H9 (cell line): ENCODE data around the gene DTWD2. TPM values are rescaled to one million over a fixed set of nuclear protein-coding genes. Genes with fewer than 3 reads are reported as not detected.

Experiments used
- DNase-seq: peaks from one replicate; pipeline ENCODE4 v3.0.0-alpha.2; 2017
- H2AFZ ChIP-seq: one replicate; pipeline ENCODE4 v1.6.1; 2013; ENCODE audit warnings: mild to moderate bottlenecking, low read length, control low read depth, moderate library complexity
- H2AK5ac ChIP-seq: 2 replicates; pipeline ENCODE4 v1.6.1; 2013; ENCODE audit warnings: low read length, control low read depth, mixed read lengths; ENCODE audit not compliant: insufficient read length
- H2BK120ac ChIP-seq: one replicate; pipeline ENCODE4 v1.6.1; 2013; ENCODE audit warnings: low read depth, mild to moderate bottlenecking, low read length, control low read depth, inconsistent platforms; ENCODE audit not compliant: poor library complexity, severe bottlenecking
- H2BK12ac ChIP-seq: 2 replicates; pipeline ENCODE4 v1.6.1; 2013; ENCODE audit warnings: low read length, control low read depth, mixed read lengths, low read depth; ENCODE audit not compliant: insufficient read length
- H2BK15ac ChIP-seq: 2 replicates; pipeline ENCODE4 v1.6.1; 2013; ENCODE audit warnings: low read depth, low read length, control low read depth
- H2BK20ac ChIP-seq: one replicate; pipeline ENCODE4 v1.6.1; 2013; ENCODE audit warnings: low read depth, mild to moderate bottlenecking, low read length, control low read depth, inconsistent platforms; ENCODE audit not compliant: poor library complexity, severe bottlenecking
- H2BK5ac ChIP-seq: 2 replicates; pipeline ENCODE4 v1.6.1; 2013; ENCODE audit warnings: low read length, control low read depth, mixed read lengths; ENCODE audit not compliant: insufficient read length
- H3K14ac ChIP-seq: 2 replicates; pipeline ENCODE4 v1.6.1; 2013; ENCODE audit warnings: low read length, control low read depth; ENCODE audit not compliant: insufficient read depth
- H3K18ac ChIP-seq: 2 replicates; pipeline ENCODE4 v1.6.1; 2013; ENCODE audit warnings: low read depth, mild to moderate bottlenecking, mixed read lengths, low read length, control low read depth; ENCODE audit not compliant: insufficient read length
- H3K23ac ChIP-seq: 2 replicates; pipeline ENCODE4 v1.6.1; 2013; ENCODE audit warnings: low read length, control low read depth, mixed read lengths, low read depth; ENCODE audit not compliant: insufficient read length
- H3K23me2 ChIP-seq: 2 replicates; pipeline ENCODE4 v1.6.1; 2013; ENCODE audit warnings: low read depth, mild to moderate bottlenecking, mixed read lengths, low read length, control low read depth; ENCODE audit not compliant: insufficient read length, poor library complexity, severe bottlenecking
- H3K27ac ChIP-seq: 2 replicates; pipeline ENCODE4 v1.5.1; 2013; ENCODE audit warnings: low read length, control low read depth, mixed read lengths, low read depth; ENCODE audit not compliant: insufficient read length
- H3K27me3 ChIP-seq: 2 replicates; pipeline ENCODE4 v1.6.1; 2013; ENCODE audit warnings: low read length, control low read depth, inconsistent platforms; ENCODE audit not compliant: insufficient read depth
- H3K4ac ChIP-seq: 2 replicates; pipeline ENCODE4 v1.6.1; 2013; ENCODE audit warnings: low read depth, mild to moderate bottlenecking, control low read depth, inconsistent platforms, low read length, moderate library complexity
- H3K4me1 ChIP-seq: 2 replicates; pipeline ENCODE4 v1.6.1; 2013; ENCODE audit warnings: low read length, control low read depth, inconsistent platforms; ENCODE audit not compliant: insufficient read depth
- H3K4me2 ChIP-seq: 2 replicates; pipeline ENCODE4 v1.6.1; 2013; ENCODE audit warnings: low read length, control low read depth, mixed read lengths; ENCODE audit not compliant: insufficient read length, insufficient read depth
- H3K56ac ChIP-seq: 2 replicates; pipeline ENCODE4 v1.6.1; 2013; ENCODE audit warnings: low read depth, mild to moderate bottlenecking, mixed read lengths, low read length, control low read depth; ENCODE audit not compliant: insufficient read length
- H3K79me1 ChIP-seq: 2 replicates; pipeline ENCODE4 v1.6.1; 2013; ENCODE audit warnings: low read depth, mild to moderate bottlenecking, moderate library complexity, low read length, control low read depth, inconsistent platforms; ENCODE audit not compliant: insufficient read depth, poor library complexity, severe bottlenecking
- H3K79me2 ChIP-seq: 2 replicates; pipeline ENCODE4 v1.6.1; 2013; ENCODE audit warnings: low read length, control low read depth, inconsistent platforms; ENCODE audit not compliant: insufficient read depth
- H3K9ac ChIP-seq: 2 replicates; pipeline ENCODE4 v1.6.1; 2013; ENCODE audit warnings: low read length, control low read depth, mixed read lengths; ENCODE audit not compliant: insufficient read length; ENCODE audit errors: extremely low read depth
- H3K9me3 ChIP-seq: one replicate; pipeline ENCODE4 v1.6.1; 2013; ENCODE audit warnings: low read depth, low read length, inconsistent platforms; ENCODE audit not compliant: control insufficient read depth
- H3T11ph ChIP-seq: one replicate; pipeline ENCODE4 v1.6.1; 2013; ENCODE audit warnings: mild to moderate bottlenecking, low read length, control low read depth, inconsistent platforms
- H4K20me1 ChIP-seq: one replicate; pipeline ENCODE4 v1.6.1; 2013; ENCODE audit not compliant: control insufficient read depth, insufficient read length, insufficient read depth
- H4K5ac ChIP-seq: 2 replicates; pipeline ENCODE4 v1.6.1; 2013; ENCODE audit warnings: low read depth, mild to moderate bottlenecking, mixed read lengths, low read length, control low read depth; ENCODE audit not compliant: insufficient read length
- H4K8ac ChIP-seq: replicated peaks from 2 replicates; pipeline ENCODE4 v1.6.1; 2013; ENCODE audit warnings: low read length, control low read depth, mixed read lengths, low read depth; ENCODE audit not compliant: insufficient read length
- H4K91ac ChIP-seq: 2 replicates; pipeline ENCODE4 v1.6.1; 2013; ENCODE audit warnings: low read depth, mild to moderate bottlenecking, moderate library complexity, mixed read lengths, low read length, control low read depth; ENCODE audit not compliant: insufficient read length
- H3K27ac Mint-ChIP-seq, 3 experiments: 2 replicates in 2 of 3; 3 replicates in 1 of 3; pipeline ENCODE4 v1.8.0; 2020 to 2021; ENCODE audit warnings: mixed read lengths in 3 of 3, mild to moderate bottlenecking in 1 of 3, moderate library complexity in 1 of 3
- H3K27me3 Mint-ChIP-seq: 2 replicates; pipeline ENCODE4 v1.8.0; 2021; ENCODE audit warnings: low read depth, mild to moderate bottlenecking, moderate library complexity, mixed read lengths
- H3K36me3 Mint-ChIP-seq, 3 experiments: 2 replicates in 2 of 3; 3 replicates in 1 of 3; pipeline ENCODE4 v1.8.0; 2020 to 2021; ENCODE audit warnings: low read depth in 3 of 3, mixed read lengths in 3 of 3; ENCODE audit not compliant: insufficient read depth in 1 of 3
- H3K4me1 Mint-ChIP-seq, 2 experiments: 2 replicates each; pipeline ENCODE4 v1.8.0; 2020; ENCODE audit warnings: mixed read lengths in 2 of 2
- H3K4me3 Mint-ChIP-seq, 2 experiments: 2 replicates in 1 of 2; 3 replicates in 1 of 2; pipeline ENCODE4 v1.8.0; 2020 to 2021; ENCODE audit warnings: mild to moderate bottlenecking in 2 of 2, mixed read lengths in 2 of 2, moderate library complexity in 1 of 2
- H3K9me3 Mint-ChIP-seq, 2 experiments: 2 replicates in 1 of 2; 3 replicates in 1 of 2; pipeline ENCODE4 v1.8.0; 2020; ENCODE audit warnings: mild to moderate bottlenecking in 2 of 2, mixed read lengths in 2 of 2, moderate library complexity in 1 of 2
- WGBS: extraction: QIAGEN DNeasy Blood & Tissue Kit; methylation state at CpG from one replicate; pipeline ENCODE4 v1.1.7; 2013; ENCODE audit warnings: missing lambda C conversion rate, low lambda C conversion rate, mixed read lengths; ENCODE audit not compliant: insufficient read length; ENCODE audit errors: extremely low coverage; 5-methylcytosine and 5-hydroxymethylcytosine counted together
- total RNA-seq: library from RNA; stranded (reverse); gene quantifications from 2 replicates; pipeline ENCODE4 v1.2.1, GENCODE V29; 2021
- TF ChIP-seq, protein P1 (sequence below): fragments of 200-600 bp; sonication (generic); conservative IDR thresholded peaks from 3 replicates; pipeline ENCODE4 v1.8.0; 2021; ENCODE audit warnings: antibody characterized with exemption, mild to moderate bottlenecking

The DTWD2 gene
- total RNA-seq, 1 experiment from 2014 or later: 10.8 TPM

DNA sequence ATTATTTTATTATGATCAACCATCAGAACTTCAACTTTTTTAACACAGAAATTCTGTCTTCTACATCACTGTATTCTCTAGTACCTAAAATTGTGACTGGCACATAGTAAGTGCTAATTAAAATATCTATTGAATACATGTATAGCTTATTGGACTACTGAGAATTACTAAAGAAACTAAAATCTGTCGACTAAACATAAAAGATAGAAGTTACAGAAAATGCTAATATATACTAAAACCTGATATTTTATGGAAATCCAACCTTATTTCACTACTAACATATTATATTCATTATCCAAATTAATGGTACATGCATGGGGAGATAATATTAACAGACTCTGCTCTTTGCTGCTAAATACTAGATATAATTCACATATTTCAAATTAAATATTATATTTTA lies 153.6 kb downstream of the DTWD2 start:
- H3K9me3 Mint-ChIP-seq: no peaks in the 10 kb centered on the region
- WGBS: no CpG with 5 or more reads among the region's 1 CpG

More for the DNA sequence above, 153.6 kb downstream of the DTWD2 start:
- Mint-ChIP-seq H3K36me3 (no peaks in the 10 kb centered on the region), H3K4me3 (no peak overlapping the region), H3K4me1 (no peaks in the 10 kb centered on the region), H3K27me3 (no peaks in the 10 kb centered on the region), H3K27ac (no peak overlapping the region)
- no peak overlapping the region for H2BK15ac ChIP-seq
- H4K5ac ChIP-seq: no peak overlapping the region
- no peak overlapping the region for H2BK12ac ChIP-seq
- H3K79me1 ChIP-seq: no peaks in the 10 kb centered on the region
- H3K79me2 ChIP-seq: no peaks in the 10 kb centered on the region
- no peak overlapping the region for H2BK120ac ChIP-seq
- no peak overlapping the region for H4K91ac ChIP-seq
- H2AFZ ChIP-seq: no peak overlapping the region
- no peak overlapping the region for H3K14ac ChIP-seq
- no peak overlapping the region for H3K4ac ChIP-seq
- H3K27ac ChIP-seq: no peak overlapping the region
- H3K23me2 ChIP-seq: no peaks in the 10 kb centered on the region
- no peak overlapping the region for H2BK5ac ChIP-seq
- no peak for DNase-seq
- no peak overlapping the region for H3T11ph ChIP-seq
- H4K20me1 ChIP-seq: no peaks in the 10 kb centered on the region
- H3K4me2 ChIP-seq: no peak overlapping the region
- H3K9me3 ChIP-seq: no peaks in the 10 kb centered on the region
- no peak overlapping the region for H2BK20ac ChIP-seq
- H3K56ac ChIP-seq: no peak overlapping the region
- H3K4me1 ChIP-seq: no peaks in the 10 kb centered on the region
- H4K8ac ChIP-seq: no peak overlapping the region
- H3K23ac ChIP-seq: no peak overlapping the region
- H3K27me3 ChIP-seq: no peaks in the 10 kb centered on the region
- no peak overlapping the region for H3K18ac ChIP-seq
- TF ChIP-seq, protein P1, sequence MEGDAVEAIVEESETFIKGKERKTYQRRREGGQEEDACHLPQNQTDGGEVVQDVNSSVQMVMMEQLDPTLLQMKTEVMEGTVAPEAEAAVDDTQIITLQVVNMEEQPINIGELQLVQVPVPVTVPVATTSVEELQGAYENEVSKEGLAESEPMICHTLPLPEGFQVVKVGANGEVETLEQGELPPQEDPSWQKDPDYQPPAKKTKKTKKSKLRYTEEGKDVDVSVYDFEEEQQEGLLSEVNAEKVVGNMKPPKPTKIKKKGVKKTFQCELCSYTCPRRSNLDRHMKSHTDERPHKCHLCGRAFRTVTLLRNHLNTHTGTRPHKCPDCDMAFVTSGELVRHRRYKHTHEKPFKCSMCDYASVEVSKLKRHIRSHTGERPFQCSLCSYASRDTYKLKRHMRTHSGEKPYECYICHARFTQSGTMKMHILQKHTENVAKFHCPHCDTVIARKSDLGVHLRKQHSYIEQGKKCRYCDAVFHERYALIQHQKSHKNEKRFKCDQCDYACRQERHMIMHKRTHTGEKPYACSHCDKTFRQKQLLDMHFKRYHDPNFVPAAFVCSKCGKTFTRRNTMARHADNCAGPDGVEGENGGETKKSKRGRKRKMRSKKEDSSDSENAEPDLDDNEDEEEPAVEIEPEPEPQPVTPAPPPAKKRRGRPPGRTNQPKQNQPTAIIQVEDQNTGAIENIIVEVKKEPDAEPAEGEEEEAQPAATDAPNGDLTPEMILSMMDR: no peak
- no peak overlapping the region for H3K9ac ChIP-seq
- H2AK5ac ChIP-seq: no peak overlapping the region
